ENCODE measurements around the gene EP400. TPM values are rescaled to one million over a fixed set of nuclear protein-coding genes. Genes with fewer than 3 reads are reported as not detected.

Gene EP400
- total and polyA plus RNA-seq, 2 of the 13 experiments (the other 11 are each of a cell fraction or from before 2014, with no cell fraction given): 4.9 to 5.0 TPM

DNA sequence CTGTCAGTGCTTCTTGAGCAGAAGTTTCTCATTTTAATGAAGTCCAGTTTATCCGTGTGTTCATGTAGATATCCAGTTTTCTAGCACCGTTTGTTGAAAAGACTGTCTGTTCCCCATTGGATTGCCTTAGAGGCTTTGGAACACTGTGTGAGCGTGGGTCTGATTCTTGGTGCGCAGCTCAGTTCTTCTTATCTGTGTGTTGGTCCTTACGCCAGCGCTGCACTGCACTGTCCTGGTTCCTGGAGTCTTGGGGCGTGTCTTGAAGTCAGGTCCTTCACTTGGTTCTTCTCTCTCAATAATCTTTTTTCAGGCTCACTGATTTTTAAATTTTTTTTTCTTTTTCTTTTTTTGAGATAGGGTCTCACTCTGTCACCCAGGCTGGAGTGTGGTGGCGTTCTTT, 25.5 kb downstream of the EP400 start (continued):
- no peak for TF ChIP-seq ASH2L (IDR thresholded peaks at IDR 0.05; ENCODE audit: insufficient read length, low read depth, low read length)
- no peak for TF ChIP-seq ZNF629 (CRISPR knock-in tag; conservative IDR thresholded peaks at IDR 0.05)

DNA sequence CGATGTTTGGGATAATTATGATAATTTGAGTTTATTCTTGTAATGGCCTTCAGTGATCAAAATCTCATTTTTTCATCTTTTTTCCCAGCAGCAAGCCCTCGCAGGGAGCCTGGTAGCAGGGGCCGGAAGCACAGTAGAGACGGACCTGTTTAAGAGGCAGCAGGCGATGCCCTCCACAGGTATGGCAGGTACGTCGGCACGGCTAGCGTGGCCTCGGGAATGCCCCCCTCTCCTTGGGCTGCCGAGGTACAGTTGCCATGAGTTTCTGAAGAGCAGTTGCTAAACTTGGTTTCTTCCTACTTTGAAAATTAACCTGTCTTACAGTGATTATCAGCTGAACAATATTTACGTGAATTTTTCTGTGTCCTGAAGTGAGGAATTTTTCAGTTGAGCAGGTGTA, 29.9 kb downstream of the EP400 start:
- POLR2A ChIA-PET: no interaction called here
- H3K27ac ChIP-seq (ENCODE audit: extremely low read length, insufficient read depth, low read length): no peak overlapping the region
- CTCF ChIA-PET (ENCODE audit: low intra/inter-chr PET ratio, low total read pairs): no interaction called here
- no peaks in the 10 kb centered on the region for H4K20me1 ChIP-seq (ENCODE audit: insufficient read depth, low read length)
- no TSS peak for BruUV-seq (replicated peaks)
- H3K9me3 ChIP-seq (ENCODE audit: low read length): no peaks in the 10 kb centered on the region
- in situ Hi-C loops (cut with HindIII; ENCODE audit: extremely low pct_ligation_motif_present, low pct_unique_long_range_greater_than_20kb) (no loop called here), intact Hi-C loops (cut with micrococcal nuclease; ENCODE audit: unreplicated experiment) (no loop called here)
- DNase-seq (ENCODE audit: low spot score) (no peak), FAIRE-seq (no peak), ATAC-seq (no peak)
- TF ChIP-seq, protein P1, sequence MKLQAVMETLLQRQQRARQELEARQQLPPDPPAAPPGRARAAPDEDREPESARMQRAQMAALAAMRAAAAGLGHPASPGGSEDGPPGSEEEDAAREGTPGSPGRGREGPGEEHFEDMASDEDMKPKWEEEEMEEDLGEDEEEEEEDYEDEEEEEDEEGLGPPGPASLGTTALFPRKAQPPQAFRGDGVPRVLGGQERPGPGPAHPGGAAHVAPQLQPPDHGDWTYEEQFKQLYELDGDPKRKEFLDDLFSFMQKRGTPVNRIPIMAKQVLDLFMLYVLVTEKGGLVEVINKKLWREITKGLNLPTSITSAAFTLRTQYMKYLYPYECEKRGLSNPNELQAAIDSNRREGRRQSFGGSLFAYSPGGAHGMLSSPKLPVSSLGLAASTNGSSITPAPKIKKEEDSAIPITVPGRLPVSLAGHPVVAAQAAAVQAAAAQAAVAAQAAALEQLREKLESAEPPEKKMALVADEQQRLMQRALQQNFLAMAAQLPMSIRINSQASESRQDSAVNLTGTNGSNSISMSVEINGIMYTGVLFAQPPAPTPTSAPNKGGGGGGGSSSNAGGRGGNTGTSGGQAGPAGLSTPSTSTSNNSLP (IDR thresholded peaks at IDR 0.05; ENCODE audit: low read depth, low read length): no peak
- TF ChIP-seq, protein P2, sequence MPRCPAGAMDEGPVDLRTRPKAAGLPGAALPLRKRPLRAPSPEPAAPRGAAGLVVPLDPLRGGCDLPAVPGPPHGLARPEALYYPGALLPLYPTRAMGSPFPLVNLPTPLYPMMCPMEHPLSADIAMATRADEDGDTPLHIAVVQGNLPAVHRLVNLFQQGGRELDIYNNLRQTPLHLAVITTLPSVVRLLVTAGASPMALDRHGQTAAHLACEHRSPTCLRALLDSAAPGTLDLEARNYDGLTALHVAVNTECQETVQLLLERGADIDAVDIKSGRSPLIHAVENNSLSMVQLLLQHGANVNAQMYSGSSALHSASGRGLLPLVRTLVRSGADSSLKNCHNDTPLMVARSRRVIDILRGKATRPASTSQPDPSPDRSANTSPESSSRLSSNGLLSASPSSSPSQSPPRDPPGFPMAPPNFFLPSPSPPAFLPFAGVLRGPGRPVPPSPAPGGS (CRISPR knock-in tag; IDR thresholded peaks at IDR 0.05): no peak
- TF ChIP-seq ZNF563 (CRISPR knock-in tag; IDR thresholded peaks at IDR 0.05) (no peak), GATAD1 (CRISPR knock-in tag; IDR thresholded peaks at IDR 0.05) (no peak), ATF1 (CRISPR knock-in tag; IDR thresholded peaks at IDR 0.05) (no peak), MBNL3 (CRISPR knock-in tag; conservative IDR thresholded peaks at IDR 0.05) (no peak), ZNF766 (CRISPR knock-in tag; IDR thresholded peaks at IDR 0.05; ENCODE audit: borderline replicate concordance) (no peak), SALL1 (CRISPR knock-in tag; IDR thresholded peaks at IDR 0.05) (no peak), ERF (CRISPR knock-in tag; IDR thresholded peaks at IDR 0.05) (no peak), NR2F2 (IDR thresholded peaks at IDR 0.05; ENCODE audit: borderline replicate concordance, low read depth) (no peak), GPN1 (CRISPR knock-in tag; IDR thresholded peaks at IDR 0.05; ENCODE audit: borderline replicate concordance) (no peak), ZNF232 (CRISPR knock-in tag; IDR thresholded peaks at IDR 0.05; ENCODE audit: borderline replicate concordance) (no peak), JARID2 (CRISPR knock-in tag; IDR thresholded peaks at IDR 0.05; ENCODE audit: insufficient replicate concordance) (no peak), ZNF205 (CRISPR knock-in tag; IDR thresholded peaks at IDR 0.05) (no peak)
- TF ChIP-seq, protein P3, sequence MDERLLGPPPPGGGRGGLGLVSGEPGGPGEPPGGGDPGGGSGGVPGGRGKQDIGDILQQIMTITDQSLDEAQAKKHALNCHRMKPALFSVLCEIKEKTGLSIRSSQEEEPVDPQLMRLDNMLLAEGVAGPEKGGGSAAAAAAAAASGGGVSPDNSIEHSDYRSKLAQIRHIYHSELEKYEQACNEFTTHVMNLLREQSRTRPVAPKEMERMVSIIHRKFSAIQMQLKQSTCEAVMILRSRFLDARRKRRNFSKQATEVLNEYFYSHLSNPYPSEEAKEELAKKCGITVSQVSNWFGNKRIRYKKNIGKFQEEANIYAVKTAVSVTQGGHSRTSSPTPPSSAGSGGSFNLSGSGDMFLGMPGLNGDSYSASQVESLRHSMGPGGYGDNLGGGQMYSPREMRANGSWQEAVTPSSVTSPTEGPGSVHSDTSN (CRISPR knock-in tag; IDR thresholded peaks at IDR 0.05): no peak
- TF ChIP-seq, protein P4, sequence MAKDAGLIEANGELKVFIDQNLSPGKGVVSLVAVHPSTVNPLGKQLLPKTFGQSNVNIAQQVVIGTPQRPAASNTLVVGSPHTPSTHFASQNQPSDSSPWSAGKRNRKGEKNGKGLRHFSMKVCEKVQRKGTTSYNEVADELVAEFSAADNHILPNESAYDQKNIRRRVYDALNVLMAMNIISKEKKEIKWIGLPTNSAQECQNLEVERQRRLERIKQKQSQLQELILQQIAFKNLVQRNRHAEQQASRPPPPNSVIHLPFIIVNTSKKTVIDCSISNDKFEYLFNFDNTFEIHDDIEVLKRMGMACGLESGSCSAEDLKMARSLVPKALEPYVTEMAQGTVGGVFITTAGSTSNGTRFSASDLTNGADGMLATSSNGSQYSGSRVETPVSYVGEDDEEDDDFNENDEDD (CRISPR knock-in tag; IDR thresholded peaks at IDR 0.05; ENCODE audit: borderline replicate concordance): no peak
- H3K4me3 ChIP-seq (replicated peaks in 1 of 3; ENCODE audit: insufficient read depth in 1 of 3, low read depth in 2 of 3, low read length in 3 of 3): no peak overlapping the region
- no peak overlapping the region for H2AFZ ChIP-seq (ENCODE audit: low read length)
- H3K27me3 ChIP-seq (ENCODE audit: control insufficient read depth in 1 of 2, insufficient read depth in 2 of 2, low read length in 2 of 2): no peaks in the 10 kb centered on the region
- H3K79me2 ChIP-seq (ENCODE audit: insufficient read depth, low read length): peaks cover 19% of the 10 kb centered on the region
- no peak overlapping the region for H3K4me2 ChIP-seq (ENCODE audit: low read depth, low read length)
- 95% methylated on average over 12 of the region's 12 CpGs for WGBS (ENCODE audit: low lambda C conversion rate)
- H3K36me3 ChIP-seq (replicated peaks in 1 of 2; ENCODE audit: control insufficient read depth in 1 of 2, insufficient read depth in 2 of 2, low read length in 2 of 2): peaks cover 18 to 47% of the 10 kb centered on the region in 2 experiments
- no peak overlapping the region for H3K9ac ChIP-seq (ENCODE audit: insufficient read depth, low read depth, low read length)
- H3K4me1 ChIP-seq (ENCODE audit: insufficient read depth, low read length): no peaks in the 10 kb centered on the region
